Measurements from ENCODE around the gene NDRG2.
"Not testable (repeated sequence)": the region's sequence is repeated elsewhere in the genome, so short reads cannot be mapped to it uniquely, and the experiment has no call there.

Gene NDRG2

GRCh38 chr14:21055432-21056117 lies 30.7 kb upstream of the NDRG2 start:
- DNase-seq: no peak

- no peak for DNase-seq
Measured at GRCh38 chr14:21054768-21055145, 29.9 kb upstream of the NDRG2 start.

- DNase-seq: no peak
Measured at GRCh38 chr14:21054123-21054767, 29.4 kb upstream of the NDRG2 start.

- DNase-seq: no peak
Measured at GRCh38 chr14:21053184-21054122, 28.6 kb upstream of the NDRG2 start.

GRCh38 chr14:21050597-21050996 lies 25.7 kb upstream of the NDRG2 start:
- DNase-seq: no peak

GRCh38 chr14:21049271-21049673 lies 24.4 kb upstream of the NDRG2 start:
- no peak for DNase-seq

GRCh38 chr14:21048638-21049037 lies 23.8 kb upstream of the NDRG2 start:
- no peak for DNase-seq

- DNase-seq: no peak
Measured at GRCh38 chr14:21047378-21047781, 22.5 kb upstream of the NDRG2 start.

GRCh38 chr14:21043974-21044618 lies 19.2 kb upstream of the NDRG2 start:
- no peak for DNase-seq

- DNase-seq: no peak
Measured at GRCh38 chr14:21043387-21043973, 18.6 kb upstream of the NDRG2 start.

- no peak for DNase-seq
Measured at GRCh38 chr14:21042918-21043317, 18.1 kb upstream of the NDRG2 start.

- no peak for DNase-seq
Measured at GRCh38 chr14:21041676-21042433, 17.0 kb upstream of the NDRG2 start, which contains the start of gene RNASE7. TSS of gene RNASE7 (plus strand) at chr14:21042362. CDS start at chr14:21042993, 631 bp downstream.

- not testable (repeated sequence) for DNase-seq
Measured at GRCh38 chr14:21040941-21041340, 16.1 kb upstream of the NDRG2 start.

- no peak for DNase-seq
Measured at GRCh38 chr14:21040370-21040925, 15.6 kb upstream of the NDRG2 start.

- no peak for DNase-seq
Measured at GRCh38 chr14:21039585-21040369, 14.9 kb upstream of the NDRG2 start.

- DNase-seq: no peak
Measured at GRCh38 chr14:21038441-21039422, 13.9 kb upstream of the NDRG2 start.

GRCh38 chr14:21037156-21037555 lies 12.3 kb upstream of the NDRG2 start:
- DNase-seq: no peak

- no peak for DNase-seq
Measured at GRCh38 chr14:21036751-21037150, 11.9 kb upstream of the NDRG2 start.

GRCh38 chr14:21034707-21035106 lies 9.8 kb upstream of the NDRG2 start, which contains the start of gene RNASE13:
TSS of gene RNASE13 (minus strand) at chr14:21034807. CDS start at chr14:21034288, 519 bp downstream.
- DNase-seq: no peak
